K562 (cell line): ENCODE measurements around the gene ELOVL7. TPM values are rescaled to one million over a fixed set of nuclear protein-coding genes. Genes with fewer than 3 reads are reported as not detected.

Experiments used
- ATF1 ChIP-seq, 2 experiments: fragments of 450-650 bp in 1 of 2; IDR thresholded peaks; 2 replicates each; pipeline ENCODE4 v1.6.1; 2016; ENCODE audit warnings: missing compliant biosample characterization in 1 of 2, missing genetic modification characterization in 1 of 2
- CXXC5 ChIP-seq: fragments of 250-450 bp; sonication (Bioruptor Pico); IDR thresholded peaks from 2 replicates; pipeline ENCODE4 v1.8.0; 2022; ENCODE audit warnings: inconsistent platforms, mild to moderate bottlenecking, moderate library complexity
- FOXO4 ChIP-seq: fragments of 450-650 bp; formaldehyde crosslinking; IDR thresholded peaks from 2 replicates; pipeline ENCODE4 v1.4.0; 2020; ENCODE audit warnings: mild to moderate bottlenecking, moderate library complexity
- HSF4 ChIP-seq: fragments of 250-450 bp; sonication (Bioruptor Pico); IDR thresholded peaks from 2 replicates; pipeline ENCODE4 v2.1.2; 2022; ENCODE audit warnings: mild to moderate bottlenecking, moderate library complexity, borderline replicate concordance
- MCM7 ChIP-seq, 2 experiments: fragments of 450-650 bp; IDR thresholded peaks; 2 replicates each; pipeline ENCODE4 v1.6.1; 2016 to 2018
- MIER1 ChIP-seq: fragments of 450-650 bp; IDR thresholded peaks from 2 replicates; pipeline ENCODE4 v1.6.1; 2016; ENCODE audit warnings: antibody characterized with exemption, mild to moderate bottlenecking, low read depth
- MLX ChIP-seq, 2 experiments: fragments of 450-650 bp in 1 of 2; sonication (generic) in 1 of 2; formaldehyde crosslinking; conservative IDR thresholded peaks; 2 replicates each; pipeline versions ENCODE4 v1.4.0 to v1.8.1; 2020 to 2022; ENCODE audit warnings: mild to moderate bottlenecking in 1 of 2, missing genetic modification reagents in 1 of 2
- NRF1 ChIP-seq, 2 experiments: fragments of 450-650 bp; IDR thresholded peaks in 1 of 2; conservative IDR thresholded peaks in 1 of 2; 2 replicates each; pipeline ENCODE4 v1.6.1; 2014; ENCODE audit warnings: mild to moderate bottlenecking in 2 of 2
- POLR2B ChIP-seq: fragments of 450-650 bp; IDR thresholded peaks from 2 replicates; pipeline ENCODE4 v1.6.1; 2018; ENCODE audit warnings: low read depth; ENCODE audit not compliant: partially characterized antibody
- TEAD4 ChIP-seq, 2 experiments: sonication (generic) in 1 of 2; formaldehyde crosslinking in 1 of 2; IDR thresholded peaks; 2 replicates each; pipeline versions ENCODE4 v1.6.1 to v1.8.0; 2012 to 2022; ENCODE audit warnings: borderline replicate concordance in 1 of 2, inconsistent platforms in 1 of 2, low read length in 1 of 2, mild to moderate bottlenecking in 1 of 2, missing genetic modification reagents in 1 of 2
- THAP12 ChIP-seq: fragments of 250-450 bp; sonication (Bioruptor Pico); IDR thresholded peaks from 2 replicates; pipeline ENCODE4 v1.9.0; 2021; ENCODE audit warnings: mild to moderate bottlenecking, inconsistent platforms
- TSC22D4 ChIP-seq: fragments of 450-650 bp; IDR thresholded peaks from 2 replicates; pipeline ENCODE4 v1.6.1; 2016; ENCODE audit warnings: missing genetic modification characterization, missing biosample characterization, control low read depth
- ZBTB5 ChIP-seq: fragments of 450-650 bp; IDR thresholded peaks from 2 replicates; pipeline ENCODE4 v1.6.1; 2017; ENCODE audit warnings: antibody characterized with exemption
- ZC3H11A ChIP-seq: IDR thresholded peaks from 2 replicates; pipeline ENCODE4 v1.6.1; 2012; ENCODE audit warnings: low read depth, low read length, improper control_type of control experiment
- ZNF3 ChIP-seq: fragments of 250-450 bp; sonication (Bioruptor Pico); IDR thresholded peaks from 2 replicates; pipeline ENCODE4 v1.5.0; 2021; ENCODE audit warnings: mild to moderate bottlenecking, moderate library complexity
- ZNF668 ChIP-seq: fragments of 250-450 bp; sonication (Bioruptor Pico); IDR thresholded peaks from 2 replicates; pipeline ENCODE4 v1.8.0; 2022; ENCODE audit warnings: mild to moderate bottlenecking, inconsistent platforms
- polyA plus RNA-seq, 8 experiments: library from polyadenylated mRNA; depleted of rRNA in 4 of 8; stranded (reverse) in 5 of 8; unstranded in 3 of 8; fragments of >200 nt; fragmentation: Nextera tagmentation in 2 of 8; fragmentation: Illumina TruSeq in 1 of 8; extraction: Ambion mirVana in 2 of 8; extraction: Trizol in 1 of 8; gene quantifications; 2 replicates each; pipeline versions ENCODE4 v1.2.1 to v1.2.3, GENCODE V29; 2011 to 2014; ENCODE audit warnings: inconsistent platforms in 1 of 8, missing spikeins in 1 of 8
- total RNA-seq, 7 experiments: library from RNA; depleted of rRNA in 6 of 7; stranded (reverse); fragments of >200 nt in 6 of 7; fragmentation: Illumina TruSeq in 2 of 7; extraction: Trizol in 2 of 7; gene quantifications; 2 replicates each; pipeline versions ENCODE4 v1.2.1 to v1.2.3, GENCODE V29; 2011 to 2021; ENCODE audit warnings: low replicate concordance in 1 of 7

The ELOVL7 gene
- total and polyA plus RNA-seq, 9 of the 15 experiments (the other 6 are each of a cell fraction or from before 2014, with no cell fraction given), result 4.5 to 12.3 (median 6.9) TPM

GRCh38 chr5:60843936-60844905, at the start of gene ELOVL7 (continued):
- TF ChIP-seq ZBTB5 (no peak), MLX (CRISPR knock-in tag; conservative IDR thresholded peaks at IDR 0.05) (no peak), TSC22D4 (tag) (no peak), MCM7 (IDR thresholded peaks at IDR 0.05) (no peak), MIER1 (no peak), HSF4 (no peak), TEAD4 (IDR thresholded peaks at IDR 0.05; ENCODE audit: low read length) (no peak), TEAD4 (CRISPR knock-in tag; IDR thresholded peaks at IDR 0.05; ENCODE audit: borderline replicate concordance) (no peak), CXXC5 (CRISPR knock-in tag) (peak; percentile 79), NRF1 (conservative IDR thresholded peaks at IDR 0.05 in 1 of 2, IDR thresholded peaks at IDR 0.05 in 1 of 2) (peak; percentile 41 to 53; a peak in 2 of 4 replicates), FOXO4 (CRISPR knock-in tag) (no peak), THAP12 (no peak), ZNF3 (CRISPR knock-in tag) (no peak), ZC3H11A (no peak), ZNF668 (CRISPR knock-in tag) (no peak), POLR2B (no peak), ATF1 (CRISPR knock-in tag; IDR thresholded peaks at IDR 0.05) (no peak), ATF1 (tag; IDR thresholded peaks at IDR 0.05) (0 out of 2 replicates have a peak, but pooled peaks have one; percentile 35)
